NCI-H82 treated with DMSO at 0.1 percent for 48 hours (cell line): ENCODE measurements around the gene MRRF.

Source experiments
- DNase-seq: peaks from one replicate; lab custom pipeline; 2025; ENCODE audit not compliant: unreplicated experiment; lab: John Stamatoyannopoulos, UW

Gene MRRF

GRCh38 chr9:122264360-122265148, at the start of gene MRRF, which contains the start of gene RBM18:
TSS of gene MRRF (plus strand) at chr9:122264882. CDS start at chr9:122270892, 6,010 bp downstream.
TSS of gene RBM18 (minus strand) at chr9:122264840. CDS start at chr9:122261492, 3,348 bp downstream.
- DNase-seq = peak; percentile 49

- no peak for DNase-seq
Measured at GRCh38 chr9:122215663-122216062, 49.0 kb upstream of the MRRF start.

- no peak for DNase-seq
Measured at GRCh38 chr9:122216138-122216797, 48.4 kb upstream of the MRRF start.

- DNase-seq = no peak
Measured at GRCh38 chr9:122216798-122217418, 47.8 kb upstream of the MRRF start.

GRCh38 chr9:122217640-122218039, 47.0 kb upstream of the MRRF start:
- DNase-seq = no peak

- no peak for DNase-seq
Measured at GRCh38 chr9:122218071-122218934, 46.4 kb upstream of the MRRF start.

GRCh38 chr9:122218935-122219855, 45.5 kb upstream of the MRRF start:
- no peak for DNase-seq

GRCh38 chr9:122219856-122220672, 44.6 kb upstream of the MRRF start:
- no peak for DNase-seq

- DNase-seq = no peak
Measured at GRCh38 chr9:122220673-122221182, 44.0 kb upstream of the MRRF start.

GRCh38 chr9:122221183-122221811, 43.4 kb upstream of the MRRF start:
- DNase-seq = no peak

- no peak for DNase-seq
Measured at GRCh38 chr9:122222791-122223190, 41.9 kb upstream of the MRRF start.

GRCh38 chr9:122223435-122223834, 41.2 kb upstream of the MRRF start:
- no peak for DNase-seq

- DNase-seq = no peak
Measured at GRCh38 chr9:122225312-122226141, 39.2 kb upstream of the MRRF start.

GRCh38 chr9:122226142-122226757, 38.4 kb upstream of the MRRF start:
- no peak for DNase-seq

GRCh38 chr9:122226758-122227574, 37.7 kb upstream of the MRRF start:
- DNase-seq = no peak

GRCh38 chr9:122227575-122227900, 37.1 kb upstream of the MRRF start:
- DNase-seq = no peak
